Muscle layer of colon (tissue), 2 donors: ENCODE results near the gene USP38.

Source experiments
- H3K27ac ChIP-seq: one replicate; pipeline ENCODE4 v1.7.0; 2013; ENCODE audit warnings: low read depth, mild to moderate bottlenecking, low read length, moderate library complexity
- H3K27me3 ChIP-seq, 2 donors: one replicate each; pipeline ENCODE4 v1.7.0; 2013; ENCODE audit warnings: low read length in 2 of 2, mild to moderate bottlenecking in 2 of 2; ENCODE audit not compliant: insufficient read depth in 2 of 2, control insufficient read depth in 1 of 2
- H3K36me3 ChIP-seq: one replicate; pipeline ENCODE4 v1.7.0; 2013; ENCODE audit warnings: mild to moderate bottlenecking, low read length; ENCODE audit not compliant: insufficient read depth
- H3K4me1 ChIP-seq: one replicate; pipeline ENCODE4 v1.7.0; 2013; ENCODE audit warnings: mild to moderate bottlenecking, low read length; ENCODE audit not compliant: insufficient read depth
- H3K4me3 ChIP-seq, 2 donors: one replicate each; pipeline ENCODE4 v1.7.0; 2013; ENCODE audit warnings: low read length in 2 of 2, low read depth in 1 of 2, mild to moderate bottlenecking in 1 of 2, moderate library complexity in 1 of 2
- H3K9ac ChIP-seq: one replicate; pipeline ENCODE4 v1.7.0; 2013; ENCODE audit warnings: low read length
- H3K9me3 ChIP-seq: one replicate; pipeline ENCODE4 v1.7.0; 2013; ENCODE audit warnings: mild to moderate bottlenecking, low read length
- donor health status: abdominal sarcoma.
- donor health status: Adenocarcinoma of cecum.

Gene USP38

GRCh38 chr4:143247866-143248265 is 63.1 kb downstream of the USP38 start:
- no peak overlapping the region for H3K9ac ChIP-seq
- H3K27me3 ChIP-seq: no peaks in the 10 kb centered on the region
- no peaks in the 10 kb centered on the region for H3K36me3 ChIP-seq
- no peaks in the 10 kb centered on the region for H3K9me3 ChIP-seq
- H3K27ac ChIP-seq: no peak overlapping the region
- peaks cover 12% of the 10 kb centered on the region for H3K4me1 ChIP-seq
- H3K4me3 ChIP-seq: no peak overlapping the region

- peaks cover 12% of the 10 kb centered on the region for H3K4me1 ChIP-seq
- no peak overlapping the region for H3K9ac ChIP-seq
- no peak overlapping the region for H3K27ac ChIP-seq
- H3K4me3 ChIP-seq: no peak overlapping the region
- H3K36me3 ChIP-seq: no peaks in the 10 kb centered on the region
- no peaks in the 10 kb centered on the region for H3K27me3 ChIP-seq
- no peaks in the 10 kb centered on the region for H3K9me3 ChIP-seq
These were observed 64.1 kb downstream of the USP38 start for GRCh38 chr4:143248827-143249226.

- Histone ChIP-seq H3K27ac (no peak overlapping the region), H3K4me3 (no peak overlapping the region), H3K9me3 (no peaks in the 10 kb centered on the region), H3K4me1 (peaks cover 12% of the 10 kb centered on the region), H3K9ac (no peak overlapping the region), H3K27me3 (no peaks in the 10 kb centered on the region), H3K36me3 (no peaks in the 10 kb centered on the region)
These were observed 65.9 kb downstream of the USP38 start for GRCh38 chr4:143250617-143251016.

GRCh38 chr4:143251348-143251747 is 66.6 kb downstream of the USP38 start:
- Histone ChIP-seq H3K4me1 (peaks cover 12% of the 10 kb centered on the region), H3K9me3 (no peaks in the 10 kb centered on the region), H3K27ac (no peak overlapping the region), H3K9ac (no peak overlapping the region), H3K36me3 (no peaks in the 10 kb centered on the region), H3K27me3 (no peaks in the 10 kb centered on the region), H3K4me3 (no peak overlapping the region)

GRCh38 chr4:143251779-143252178 is 67.1 kb downstream of the USP38 start:
- peaks cover 12% of the 10 kb centered on the region for H3K4me1 ChIP-seq
- H3K36me3 ChIP-seq: no peaks in the 10 kb centered on the region
- no peaks in the 10 kb centered on the region for H3K9me3 ChIP-seq
- no peak overlapping the region for H3K4me3 ChIP-seq
- H3K9ac ChIP-seq: no peak overlapping the region
- no peak overlapping the region for H3K27ac ChIP-seq
- H3K27me3 ChIP-seq: no peaks in the 10 kb centered on the region

GRCh38 chr4:143252478-143252877 is 67.8 kb downstream of the USP38 start:
- Histone ChIP-seq H3K4me1 (peaks cover 12% of the 10 kb centered on the region), H3K9ac (no peak overlapping the region), H3K27ac (no peak overlapping the region), H3K27me3 (no peaks in the 10 kb centered on the region), H3K9me3 (no peaks in the 10 kb centered on the region), H3K4me3 (no peak overlapping the region), H3K36me3 (no peaks in the 10 kb centered on the region)

- peaks cover 12% of the 10 kb centered on the region for H3K4me1 ChIP-seq
- H3K36me3 ChIP-seq: no peaks in the 10 kb centered on the region
- no peak overlapping the region for H3K27ac ChIP-seq
- H3K27me3 ChIP-seq: no peaks in the 10 kb centered on the region
- H3K9ac ChIP-seq: no peak overlapping the region
- H3K4me3 ChIP-seq: no peak overlapping the region
- H3K9me3 ChIP-seq: no peaks in the 10 kb centered on the region
These were observed 68.4 kb downstream of the USP38 start for GRCh38 chr4:143253166-143253565.

GRCh38 chr4:143254491-143255226 is 69.9 kb downstream of the USP38 start:
- no peak overlapping the region for H3K9ac ChIP-seq
- no peak overlapping the region for H3K27ac ChIP-seq
- H3K4me3 ChIP-seq: no peak overlapping the region
- peaks cover 12% of the 10 kb centered on the region for H3K4me1 ChIP-seq
- H3K27me3 ChIP-seq: no peaks in the 10 kb centered on the region
- H3K9me3 ChIP-seq: no peaks in the 10 kb centered on the region
- H3K36me3 ChIP-seq: no peaks in the 10 kb centered on the region

GRCh38 chr4:143256456-143256855 is 71.7 kb downstream of the USP38 start:
- H3K27ac ChIP-seq: no peak overlapping the region
- H3K9ac ChIP-seq: no peak overlapping the region
- H3K4me1 ChIP-seq: peaks cover 1% of the 10 kb centered on the region
- H3K36me3 ChIP-seq: no peaks in the 10 kb centered on the region
- no peak overlapping the region for H3K4me3 ChIP-seq
- H3K27me3 ChIP-seq: no peaks in the 10 kb centered on the region
- H3K9me3 ChIP-seq: no peaks in the 10 kb centered on the region

- Histone ChIP-seq H3K27me3 (no peaks in the 10 kb centered on the region), H3K9ac (no peak overlapping the region), H3K4me1 (no peaks in the 10 kb centered on the region), H3K9me3 (no peaks in the 10 kb centered on the region), H3K4me3 (no peak overlapping the region), H3K27ac (no peak overlapping the region), H3K36me3 (no peaks in the 10 kb centered on the region)
These were observed 72.6 kb downstream of the USP38 start for GRCh38 chr4:143257356-143257755.

GRCh38 chr4:143260750-143261149 is 76.0 kb downstream of the USP38 start:
- Histone ChIP-seq H3K27ac (no peak overlapping the region), H3K4me3 (no peak overlapping the region), H3K9me3 (no peaks in the 10 kb centered on the region), H3K4me1 (no peaks in the 10 kb centered on the region), H3K27me3 (no peaks in the 10 kb centered on the region), H3K9ac (no peak overlapping the region), H3K36me3 (no peaks in the 10 kb centered on the region)

GRCh38 chr4:143262838-143263237 is 78.1 kb downstream of the USP38 start:
- Histone ChIP-seq H3K27me3 (no peaks in the 10 kb centered on the region), H3K9me3 (no peaks in the 10 kb centered on the region), H3K4me3 (no peak overlapping the region), H3K4me1 (no peaks in the 10 kb centered on the region), H3K9ac (no peak overlapping the region), H3K27ac (no peak overlapping the region), H3K36me3 (no peaks in the 10 kb centered on the region)
